GM19239 (cell line): Measurements from ENCODE around the gene SH3PXD2A.
"Not testable (repeated sequence)": the region's sequence is repeated elsewhere in the genome, so short reads cannot be mapped to it uniquely, and the experiment has no call there.

ENCODE experiments used
- DNase-seq: peaks from one replicate; pipeline ENCODE4 v3.0.0; 2011; ENCODE audit warnings: low spot score; ENCODE audit not compliant: insufficient read length
- FAIRE-seq: peaks from 2 replicates; lab custom pipeline; 2011; peaks lifted over from hg19 to GRCh38; lab: Jason Lieb, UNC

The SH3PXD2A gene

GRCh38 chr10:103852189-103852711 lies 3.1 kb downstream of the SH3PXD2A start:
- no peak for FAIRE-seq
- no peak for DNase-seq

GRCh38 chr10:103851261-103851660 lies 4.1 kb downstream of the SH3PXD2A start:
- no peak for FAIRE-seq
- no peak for DNase-seq

GRCh38 chr10:103850572-103850895 lies 4.8 kb downstream of the SH3PXD2A start:
- FAIRE-seq: no peak
- no peak for DNase-seq

- DNase-seq (no peak), FAIRE-seq (no peak)
Observed at GRCh38 chr10:103849880-103850571, 5.3 kb downstream of the SH3PXD2A start.

- DNase-seq (no peak), FAIRE-seq (no peak)
Observed at GRCh38 chr10:103849212-103849877, 6.0 kb downstream of the SH3PXD2A start.

GRCh38 chr10:103847909-103848468 lies 7.4 kb downstream of the SH3PXD2A start:
- DNase-seq: no peak
- no peak for FAIRE-seq

- no peak for FAIRE-seq
Observed at GRCh38 chr10:103847346-103847745, 8.0 kb downstream of the SH3PXD2A start.

GRCh38 chr10:103845972-103846371 lies 9.4 kb downstream of the SH3PXD2A start:
- peak; percentile 44 for DNase-seq
- no peak for FAIRE-seq

More at GRCh38 chr10:103847346-103847745, 8.0 kb downstream of the SH3PXD2A start:
- no peak for DNase-seq

GRCh38 chr10:103845346-103845745 lies 10.0 kb downstream of the SH3PXD2A start:
- FAIRE-seq, DNase-seq: not testable (repeated sequence)

GRCh38 chr10:103843854-103844570 lies 11.4 kb downstream of the SH3PXD2A start:
- FAIRE-seq: no peak

GRCh38 chr10:103843045-103843444 lies 12.3 kb downstream of the SH3PXD2A start:
- DNase-seq: no peak
- FAIRE-seq: no peak

More at GRCh38 chr10:103843854-103844570, 11.4 kb downstream of the SH3PXD2A start:
- no peak for DNase-seq

GRCh38 chr10:103842605-103843004 lies 12.8 kb downstream of the SH3PXD2A start:
- FAIRE-seq (no peak), DNase-seq (no peak)

- FAIRE-seq (no peak), DNase-seq (no peak)
Observed at GRCh38 chr10:103841519-103841918, 13.9 kb downstream of the SH3PXD2A start.

- FAIRE-seq (no peak), DNase-seq (no peak)
Observed at GRCh38 chr10:103840740-103841070, 14.7 kb downstream of the SH3PXD2A start.

GRCh38 chr10:103839872-103840739 lies 15.3 kb downstream of the SH3PXD2A start:
- no peak for DNase-seq
- FAIRE-seq: no peak

- no peak for DNase-seq
- no peak for FAIRE-seq
Observed at GRCh38 chr10:103839519-103839871, 15.9 kb downstream of the SH3PXD2A start.

GRCh38 chr10:103838862-103839518 lies 16.4 kb downstream of the SH3PXD2A start:
- DNase-seq: no peak
- no peak for FAIRE-seq

GRCh38 chr10:103838070-103838395 lies 17.3 kb downstream of the SH3PXD2A start:
- no peak for FAIRE-seq
- DNase-seq: no peak

GRCh38 chr10:103837370-103838069 lies 17.9 kb downstream of the SH3PXD2A start:
- FAIRE-seq (no peak), DNase-seq (no peak)
